ENCODE data around the gene CECR2.

Gene CECR2

DNA sequence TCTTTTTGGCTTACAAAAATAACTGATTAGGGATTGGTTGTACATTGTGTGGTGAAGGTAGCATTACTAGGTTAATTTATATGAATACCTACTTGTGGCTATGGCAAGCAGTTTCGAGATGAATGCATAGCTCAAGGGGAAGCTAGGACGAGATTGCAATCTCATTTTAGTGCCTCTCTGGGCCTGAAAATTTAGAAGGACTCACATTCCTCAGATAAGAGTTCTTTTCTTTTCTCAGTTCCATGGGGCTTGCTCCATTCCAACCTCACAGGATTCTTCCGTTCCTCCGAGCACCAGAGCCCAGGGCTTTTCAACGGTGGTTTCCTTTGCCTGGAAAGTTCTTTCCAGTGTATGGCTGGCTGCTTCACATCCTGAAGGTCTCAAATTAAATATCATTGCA is 82.1 kb downstream of the CECR2 start:
- no peak for DNase-seq (ENCODE audit: low read depth in 2 of 2)

DNA sequence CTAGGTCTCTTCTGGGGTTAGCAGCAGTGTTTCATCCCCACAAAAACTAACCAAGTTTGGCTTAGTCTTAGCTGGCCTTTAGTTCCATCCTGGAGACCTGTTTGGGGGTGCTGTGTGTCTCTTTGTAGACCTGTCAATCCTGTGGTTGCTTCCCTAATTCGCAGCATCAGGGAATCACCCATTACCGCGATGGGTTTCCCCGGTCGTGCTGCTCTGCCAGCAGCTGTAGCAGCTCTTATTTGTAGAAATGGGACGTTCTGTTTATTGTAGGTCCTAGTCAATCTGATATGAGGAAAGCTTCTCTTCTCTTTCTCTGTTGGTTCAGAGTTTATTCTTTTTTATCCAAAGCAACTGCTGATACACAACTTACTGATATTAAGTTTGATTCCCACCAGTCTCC is 91.6 kb downstream of the CECR2 start:
- no peak for DNase-seq (ENCODE audit: low read depth in 2 of 2)

DNA sequence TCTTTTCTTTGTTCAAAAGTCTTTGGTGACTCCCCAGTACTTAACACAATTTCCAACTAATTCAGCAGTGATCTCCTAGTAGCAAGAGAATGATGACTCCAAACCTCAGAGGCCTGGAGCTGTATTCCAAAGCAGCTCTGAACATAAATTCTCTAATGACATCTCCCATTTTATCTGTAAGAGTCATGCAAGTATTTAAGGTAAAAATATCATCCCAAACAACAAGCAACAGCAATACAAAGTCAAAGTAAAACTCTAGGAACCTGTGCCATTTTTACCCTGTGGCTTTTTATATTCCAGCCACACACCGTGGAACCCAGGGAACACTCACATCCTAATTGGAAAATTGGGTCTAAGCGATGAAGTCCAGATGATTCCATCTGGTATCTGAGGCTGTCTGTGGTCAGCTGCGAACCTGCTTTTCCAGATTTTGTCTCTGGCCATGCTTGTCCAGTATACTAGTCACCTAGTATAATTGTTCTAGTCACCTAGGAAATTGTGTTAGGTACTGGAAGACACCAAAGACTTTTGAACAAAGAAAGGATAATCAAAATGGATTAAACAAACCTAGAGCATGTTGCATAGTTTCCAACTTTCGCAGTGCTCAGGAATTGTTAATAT is 101.7 kb downstream of the CECR2 start:
- DNase-seq (ENCODE audit: low read depth in 2 of 2), result no peak

DNA sequence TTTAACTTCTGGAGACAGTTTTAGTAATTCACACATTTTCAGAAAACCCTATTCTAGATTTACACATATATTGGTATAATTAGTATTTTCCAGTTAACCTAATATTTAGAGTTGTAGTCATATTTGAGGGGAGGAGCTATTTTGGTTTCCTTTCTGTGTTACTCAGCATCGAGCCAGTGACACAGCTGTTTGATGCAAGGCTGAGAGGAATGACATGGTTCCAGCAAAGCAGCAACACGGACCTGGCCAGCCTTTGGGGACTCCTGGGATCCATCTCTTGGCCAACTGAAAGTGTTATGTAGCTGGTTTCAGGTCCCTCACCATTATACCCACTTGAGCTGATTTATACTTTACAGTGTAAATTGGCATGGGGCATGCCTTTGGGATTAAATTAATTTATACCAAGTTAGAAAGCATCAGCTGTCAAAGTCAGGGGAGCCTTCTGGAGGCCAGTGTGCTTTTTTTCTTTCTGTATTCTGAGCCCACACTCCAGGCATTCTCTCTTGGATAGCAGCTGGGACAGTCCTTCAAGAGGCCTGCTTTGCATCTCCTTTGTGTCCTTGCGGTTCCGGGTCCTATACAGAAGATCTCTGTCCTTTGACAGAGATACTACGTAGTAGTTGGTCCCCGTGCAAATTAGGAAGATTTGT is 102.8 kb downstream of the CECR2 start:
- no peak for DNase-seq (ENCODE audit: low read depth in 2 of 2)

DNA sequence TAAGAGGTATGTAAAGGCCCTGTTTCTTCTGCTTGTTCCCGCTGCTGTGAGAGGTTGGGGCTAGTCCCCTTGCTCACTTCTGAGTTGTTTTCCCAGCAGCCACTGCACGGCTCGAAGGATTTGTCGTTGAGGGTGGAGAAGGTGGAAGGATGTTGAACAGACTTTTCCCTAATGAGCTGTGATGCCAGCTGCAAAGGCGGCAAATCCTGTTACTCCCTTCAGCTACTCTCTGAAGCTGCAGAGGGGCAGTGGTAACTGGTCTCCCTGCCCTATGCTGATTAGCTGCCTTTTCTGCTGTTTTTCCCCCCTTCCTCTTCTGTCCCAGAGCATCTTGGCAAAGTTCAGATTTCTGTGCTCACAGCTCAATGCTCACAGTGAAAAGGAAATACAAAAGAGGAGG is 103.7 kb downstream of the CECR2 start:
- no peak for DNase-seq (ENCODE audit: low read depth in 2 of 2)

DNA sequence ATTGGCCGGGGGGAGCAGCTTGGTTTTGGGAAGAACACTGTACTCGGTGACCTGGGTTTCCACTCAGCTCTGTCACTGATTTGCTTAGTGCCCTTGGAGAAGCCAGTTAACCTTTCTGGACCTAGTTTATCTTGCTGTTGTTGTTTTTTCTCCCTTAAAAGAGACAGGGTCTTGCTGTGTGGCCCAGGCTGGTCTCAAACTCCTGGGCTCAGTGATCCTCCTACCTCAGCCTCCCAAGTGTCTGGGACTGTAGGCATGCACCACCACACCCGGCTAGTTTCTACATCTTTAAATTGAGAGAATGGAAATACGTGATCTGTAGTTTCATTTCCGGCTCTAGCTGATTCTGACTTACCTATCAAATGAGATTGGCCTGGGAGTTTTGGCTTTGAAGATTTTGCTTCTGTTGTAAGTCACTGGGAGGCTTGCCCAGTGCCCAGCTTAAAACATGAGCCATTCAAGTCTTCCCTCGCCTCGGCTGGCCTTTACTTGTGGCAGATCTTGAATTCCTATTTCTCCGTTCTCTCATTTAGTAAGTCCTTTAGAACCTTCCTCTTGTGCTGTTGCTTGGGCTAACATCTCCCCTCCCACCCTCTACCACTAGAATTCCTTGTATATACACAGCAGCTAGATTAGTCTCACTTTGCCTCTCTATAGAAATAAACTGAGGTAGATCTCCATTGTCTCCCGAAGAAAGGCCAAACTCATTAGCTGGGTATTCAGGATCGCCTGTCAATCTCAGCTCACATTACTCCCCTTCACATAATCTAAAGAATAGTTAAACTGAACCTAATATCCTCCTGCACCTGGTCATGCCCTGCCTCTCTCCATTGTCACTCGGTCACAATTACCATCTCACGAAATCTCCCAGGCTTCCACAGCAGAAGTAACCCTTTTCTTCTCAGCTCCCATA is 106.3 kb downstream of the CECR2 start:
- no peak for DNase-seq (ENCODE audit: low read depth in 2 of 2)

DNA sequence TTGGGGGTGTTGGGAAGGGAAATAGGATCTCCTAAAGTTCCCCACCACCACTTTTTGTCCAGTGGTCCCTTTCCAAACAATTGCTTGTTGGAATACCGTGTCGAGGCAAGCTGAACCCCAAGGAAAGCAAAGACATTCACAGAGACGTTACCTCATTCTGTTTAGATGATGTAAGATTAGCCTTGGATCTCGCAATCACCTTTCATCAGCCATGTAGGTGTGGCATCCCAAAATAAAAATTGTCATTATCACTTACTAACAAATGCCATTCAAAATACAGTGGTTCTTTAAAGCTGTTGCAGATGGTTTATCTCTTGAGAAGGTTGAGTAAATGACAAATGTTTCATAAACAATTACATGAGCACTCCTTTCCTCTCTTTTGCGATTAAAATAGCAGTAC is 107.6 kb downstream of the CECR2 start:
- DNase-seq (ENCODE audit: low read depth in 2 of 2), result no peak

DNA sequence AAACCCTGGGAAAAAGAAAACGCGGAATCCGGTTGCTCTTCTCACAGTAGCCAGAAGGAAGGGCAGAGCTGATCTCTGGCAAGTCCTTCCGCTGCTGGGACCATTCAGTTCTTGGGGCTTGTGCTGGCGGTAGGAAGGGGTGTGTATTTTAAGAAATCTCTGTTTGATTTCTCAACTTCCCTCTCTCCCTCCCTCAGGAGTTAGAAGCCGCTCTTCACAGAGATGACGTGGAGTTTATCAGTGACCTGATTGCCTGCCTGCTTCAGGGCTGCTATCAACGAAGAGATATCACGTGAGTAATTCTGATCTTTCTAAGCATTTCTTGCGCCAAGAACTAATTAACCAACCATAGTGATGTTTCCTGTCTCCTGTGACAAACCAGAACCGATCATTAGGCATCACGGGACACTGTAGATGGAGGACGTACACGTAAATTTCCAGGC is 108.2 kb downstream of the CECR2 start:
- no peak for DNase-seq (ENCODE audit: low read depth in 2 of 2)

DNA sequence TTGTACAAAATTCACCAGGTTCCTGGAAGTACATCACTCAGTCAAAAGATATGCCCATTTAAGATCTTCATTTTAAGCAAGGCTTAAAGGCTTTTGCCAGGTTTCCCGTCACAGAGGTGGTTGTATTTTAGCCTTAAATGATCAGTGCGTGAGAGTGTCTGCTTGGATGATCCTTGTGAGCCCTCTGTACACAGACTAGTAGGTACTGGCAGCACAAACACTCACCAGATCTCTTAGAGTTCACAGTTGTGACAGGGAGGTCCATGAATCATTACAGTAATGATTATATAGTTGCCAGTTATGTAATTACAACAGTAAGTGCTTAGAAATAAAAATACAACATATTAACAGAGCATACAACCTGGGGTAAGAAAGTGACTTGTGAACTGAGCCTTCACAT is 109.9 kb downstream of the CECR2 start:
- DNase-seq (ENCODE audit: low read depth in 2 of 2), result no peak

DNA sequence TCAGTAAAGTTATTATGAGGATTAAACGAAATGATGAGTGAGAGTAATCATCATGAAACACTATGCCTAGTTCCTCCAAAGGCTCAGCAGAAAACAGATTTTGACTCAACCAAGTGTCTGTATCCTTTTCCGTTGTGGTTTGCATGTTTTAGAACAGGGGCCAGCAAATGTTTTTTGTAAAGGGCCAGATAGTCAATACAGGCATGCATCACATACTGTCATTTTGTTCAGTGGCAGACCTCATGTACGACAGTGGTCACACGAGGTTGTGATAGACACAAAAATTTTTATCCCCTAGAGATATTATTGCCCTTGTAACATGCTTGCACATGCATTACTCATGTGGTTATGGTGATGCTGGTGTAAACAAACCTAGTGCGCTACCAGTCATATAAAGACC is 112.2 kb downstream of the CECR2 start:
- no peak for DNase-seq (ENCODE audit: low read depth in 2 of 2)

DNA sequence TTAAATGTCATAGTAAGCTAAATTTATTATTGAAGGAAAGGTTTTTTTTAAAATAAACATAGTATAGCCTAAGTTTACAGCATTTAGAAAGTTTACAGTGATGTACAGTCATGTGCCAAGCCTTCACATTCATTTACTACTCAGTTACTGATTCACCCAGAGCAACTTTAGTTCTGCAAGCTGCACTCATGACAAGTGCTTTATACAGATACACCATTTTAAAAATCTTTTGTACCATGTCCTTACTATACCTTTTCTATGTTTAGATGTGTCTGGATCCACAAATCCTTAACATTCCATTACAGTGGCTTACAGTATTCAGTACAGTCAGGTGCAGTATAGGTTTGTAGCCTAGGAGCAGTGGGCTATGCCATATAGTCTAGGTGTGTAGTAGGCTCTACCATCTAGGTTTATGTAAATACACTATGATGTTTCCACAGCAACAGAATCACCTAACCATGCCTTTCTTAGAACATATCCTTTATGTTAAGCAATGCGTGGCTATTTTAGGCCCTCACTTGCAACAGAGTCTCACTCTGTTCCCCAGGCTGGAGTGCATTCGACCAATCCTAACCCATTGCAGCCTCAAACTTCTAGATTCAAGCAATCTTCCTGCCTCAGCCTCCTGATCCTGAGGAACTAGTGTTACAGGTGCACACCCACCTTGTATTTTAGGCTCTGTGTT is 114.6 kb downstream of the CECR2 start:
- no peak for DNase-seq (ENCODE audit: low read depth in 2 of 2)

DNA sequence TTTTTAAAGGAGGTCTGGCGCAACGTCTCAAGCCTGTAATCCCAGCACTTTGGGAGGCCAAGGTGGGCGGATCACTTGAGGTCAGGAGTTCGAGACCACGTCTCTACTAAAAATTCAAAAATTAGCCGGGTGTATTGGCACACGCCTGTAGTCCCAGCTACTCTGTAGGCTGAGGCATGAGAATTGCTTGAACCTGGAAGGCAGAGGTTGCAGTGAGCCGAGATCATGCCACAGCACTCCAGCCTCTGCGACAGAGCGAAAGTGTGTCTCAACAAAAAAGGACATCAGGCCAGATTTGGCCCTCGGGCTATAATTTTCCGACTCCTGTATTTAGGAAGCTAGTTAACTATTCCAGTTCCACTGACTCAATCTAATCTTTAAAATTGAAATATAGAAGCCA is 115.3 kb downstream of the CECR2 start:
- no peak for DNase-seq (ENCODE audit: low read depth in 2 of 2)

DNA sequence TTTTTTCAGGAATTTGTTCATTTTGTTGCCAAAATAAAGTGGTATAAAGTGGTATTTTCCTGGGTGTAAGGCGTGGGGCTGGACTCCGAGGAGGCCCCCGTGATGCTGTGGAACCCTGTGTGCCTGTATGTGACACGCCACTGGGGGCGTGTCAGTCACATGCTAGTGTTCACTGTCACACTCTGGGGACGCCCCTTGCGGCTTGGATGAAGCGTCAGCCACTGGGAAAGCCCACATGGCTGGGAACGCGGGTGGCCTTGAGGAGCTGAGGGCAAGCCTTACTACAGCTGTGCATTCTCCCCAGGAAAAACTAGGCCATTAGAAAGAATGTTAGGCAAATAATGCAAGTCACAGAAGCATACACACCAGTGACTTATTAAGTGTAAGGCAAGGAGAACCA is 117.1 kb downstream of the CECR2 start:
- no peak for DNase-seq (ENCODE audit: low read depth in 2 of 2)

DNA sequence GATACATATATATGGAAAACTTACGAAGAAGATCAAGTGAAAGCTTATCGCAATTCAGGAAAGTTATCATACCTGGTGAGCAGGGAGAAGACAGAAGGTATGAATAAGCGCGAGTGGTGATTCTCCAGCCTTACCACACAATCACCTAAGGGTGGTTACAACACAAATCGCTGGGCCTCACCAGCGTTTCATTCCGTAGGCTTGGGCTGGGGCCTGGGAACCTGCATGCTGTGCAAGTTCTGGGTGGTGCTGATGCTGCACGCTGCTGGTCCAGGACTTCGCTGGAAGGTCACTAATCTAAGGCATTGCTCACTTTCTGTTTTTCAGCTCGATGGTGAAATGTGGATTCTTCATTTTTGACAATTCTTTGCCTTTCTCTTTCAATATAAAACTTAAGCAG is 117.5 kb downstream of the CECR2 start:
- DNase-seq (ENCODE audit: low read depth in 2 of 2), result no peak

DNA sequence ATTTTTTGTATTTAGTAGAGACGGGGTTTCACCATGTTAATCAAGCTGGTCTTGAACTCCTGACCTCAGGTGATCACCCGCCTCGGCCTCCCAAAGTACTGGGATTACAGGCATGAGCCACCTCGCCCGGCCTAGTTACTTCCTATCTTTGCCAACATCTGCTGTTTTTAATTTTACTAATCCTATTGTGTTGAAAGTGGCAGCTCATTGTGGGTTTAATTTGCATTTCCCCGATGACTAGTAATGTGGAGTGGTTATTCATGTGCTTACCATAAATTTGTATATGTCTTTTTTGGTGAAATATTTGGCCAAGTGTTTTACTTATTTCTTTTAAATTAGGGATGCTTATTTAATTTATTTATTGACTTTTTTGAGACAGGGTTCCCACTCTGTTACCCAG is 119.8 kb downstream of the CECR2 start:
- DNase-seq (ENCODE audit: low read depth in 2 of 2), result no peak

DNA sequence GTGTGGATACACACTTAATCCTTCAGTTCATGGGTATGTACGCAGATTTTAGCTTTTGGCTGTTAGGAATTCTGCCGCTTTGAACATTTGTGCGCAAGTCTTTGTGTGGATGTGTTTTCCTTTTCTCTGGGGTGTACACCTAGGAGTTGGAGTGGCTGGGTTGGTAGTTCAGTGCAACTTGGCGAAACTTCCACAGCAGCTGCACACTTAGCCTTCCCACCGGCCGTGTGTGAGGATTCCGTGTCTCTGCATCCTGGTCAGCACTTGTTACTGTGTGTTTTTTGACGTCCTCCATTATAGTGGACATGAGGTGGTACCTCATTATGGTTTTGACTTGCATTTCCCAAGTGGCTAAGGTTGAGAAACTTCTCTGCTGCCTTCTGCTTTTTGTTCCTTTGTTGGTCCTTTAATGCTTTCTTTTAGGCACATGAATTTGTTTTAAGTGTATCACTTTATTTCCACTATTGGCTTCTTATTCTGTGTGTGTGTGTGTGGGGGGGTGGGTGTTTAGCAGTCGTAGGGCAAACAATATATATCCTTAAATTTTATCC is 121.9 kb downstream of the CECR2 start:
- DNase-seq (ENCODE audit: low read depth in 2 of 2), result no peak

DNA sequence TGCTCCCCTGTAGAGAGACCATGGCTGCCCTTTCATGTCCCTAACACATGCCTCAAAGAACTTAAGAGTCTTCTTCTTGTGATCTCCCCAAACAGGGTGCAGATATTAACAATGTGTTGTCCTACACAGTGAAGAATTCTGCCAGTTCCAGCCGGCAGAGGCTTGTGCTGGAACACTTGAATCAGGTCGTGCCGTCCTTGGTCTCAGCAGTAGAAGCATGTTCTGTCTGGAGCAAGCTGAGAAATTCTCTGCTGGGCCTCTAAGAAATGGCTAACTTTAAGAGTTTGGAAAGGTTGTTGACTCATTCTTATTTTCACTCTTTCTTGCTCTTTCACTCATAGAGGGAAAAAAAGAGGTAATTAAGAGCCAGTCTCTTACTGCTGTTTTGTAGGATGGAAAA is 123.0 kb downstream of the CECR2 start:
- DNase-seq (ENCODE audit: low read depth in 2 of 2), result no peak

DNA sequence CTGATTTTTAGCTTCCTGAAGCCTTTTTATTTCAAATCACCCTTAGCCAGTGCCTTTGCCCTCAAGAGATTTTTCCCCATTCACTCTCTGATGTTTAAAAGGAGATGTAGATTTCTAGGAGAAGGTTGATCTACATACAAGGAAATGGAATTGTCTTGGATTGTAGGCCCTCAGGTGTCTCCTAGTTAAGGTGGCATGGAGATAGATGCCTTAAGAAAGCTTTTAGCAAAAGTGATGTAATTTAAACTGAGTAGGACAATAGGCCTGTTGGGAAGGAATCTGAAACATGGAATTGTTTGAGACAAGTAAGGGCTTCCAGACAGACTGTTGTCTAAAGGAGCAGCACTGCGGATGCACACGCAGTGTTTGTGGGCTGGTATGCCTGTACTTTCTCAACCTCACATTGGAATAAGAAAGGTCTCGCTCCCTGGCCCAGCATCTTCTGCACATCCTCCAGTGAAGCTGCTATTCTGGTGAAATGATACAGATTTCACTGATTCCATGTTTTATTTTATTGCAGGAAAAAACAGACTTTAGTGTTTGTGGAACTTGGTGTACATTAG is 124.2 kb downstream of the CECR2 start:
- DNase-seq (ENCODE audit: low read depth in 2 of 2), result no peak

DNA sequence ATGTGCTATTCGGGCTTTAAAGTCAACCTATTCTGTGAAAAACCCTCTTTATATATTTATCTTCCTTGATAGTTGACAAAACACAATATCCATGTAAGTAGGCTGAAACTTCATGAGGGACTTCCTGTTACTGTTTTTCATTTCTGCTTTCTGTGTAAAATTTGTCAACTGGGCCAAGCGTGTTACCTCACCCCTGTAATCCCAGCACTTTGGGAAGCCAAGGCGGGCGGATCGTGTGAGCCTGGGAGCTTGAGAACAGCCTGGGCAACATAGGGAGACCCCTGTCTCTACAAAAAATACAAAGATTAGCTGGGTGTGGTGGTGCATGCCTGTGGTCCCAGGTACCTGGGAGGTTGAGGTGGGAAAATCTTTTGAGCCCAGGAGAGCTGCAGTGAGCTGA is 127.6 kb downstream of the CECR2 start:
- no peak for DNase-seq (ENCODE audit: low read depth in 2 of 2)

DNA sequence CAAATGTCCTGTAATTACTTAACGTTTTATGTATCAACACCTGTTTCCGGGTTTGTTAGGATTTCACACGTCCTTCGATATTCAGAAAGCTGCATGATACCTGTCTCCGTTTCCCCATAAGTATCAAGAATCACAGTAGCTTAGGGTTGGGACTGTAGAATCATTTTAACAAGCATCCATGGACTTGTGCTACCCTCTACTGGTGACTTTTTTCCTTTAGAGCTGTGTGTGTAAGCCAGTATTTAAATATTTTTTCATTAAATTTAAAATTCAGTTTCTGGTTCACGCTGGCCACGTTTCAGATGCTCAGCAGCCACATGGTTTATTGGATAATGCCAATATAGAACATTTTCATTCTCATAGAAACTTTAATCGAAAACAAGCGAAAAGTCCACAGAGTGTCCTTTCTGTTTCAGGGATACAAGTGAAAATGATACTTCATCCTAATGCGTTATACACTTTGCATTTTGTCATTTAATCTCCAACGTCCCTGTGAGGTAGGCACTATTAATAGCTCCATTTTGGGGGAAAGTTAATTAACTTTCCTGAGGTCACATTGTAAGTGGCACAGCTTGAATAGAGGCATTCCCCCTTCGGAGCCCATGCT is 132.5 kb downstream of the CECR2 start:
- DNase-seq (ENCODE audit: low read depth in 2 of 2), result peak; percentile 26 to 29

DNA sequence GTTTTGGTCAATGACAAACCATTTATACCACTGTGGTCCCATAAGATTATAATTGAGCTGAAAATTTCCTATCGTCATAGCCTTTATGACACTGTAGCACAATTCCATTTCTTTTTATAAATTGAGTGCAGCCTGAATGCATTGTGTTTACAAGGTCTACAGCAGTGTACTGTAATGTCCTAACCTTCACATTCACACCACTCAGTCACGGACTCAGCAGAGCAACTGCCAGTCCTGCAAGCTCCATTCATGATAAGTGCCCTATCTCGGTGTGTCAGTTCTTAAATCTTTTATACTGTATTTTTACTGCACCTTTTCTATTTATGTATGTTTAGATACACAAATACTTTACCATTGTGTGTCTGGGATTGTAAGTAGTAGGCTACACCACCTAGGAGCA is 138.8 kb downstream of the CECR2 start:
- DNase-seq (ENCODE audit: low read depth in 2 of 2), result no peak

Measured in fibroblast of skin of left quadriceps (primary cell).